Choroid plexus epithelial cell (primary cell): ENCODE results near the gene HSPBP1.

Experiments
- DNase-seq: peaks from one replicate; pipeline ENCODE4 v3.0.0-alpha.2; 2010; ENCODE audit warnings: low read depth
- H3K4me3 ChIP-seq: 2 replicates; pipeline ENCODE4 v1.5.1; 2011; ENCODE audit warnings: low read depth, mild to moderate bottlenecking, control low read depth, low read length, moderate library complexity
- CTCF ChIP-seq: conservative IDR thresholded peaks from 2 replicates; pipeline ENCODE4 v1.5.1; 2011; ENCODE audit warnings: low read depth, mild to moderate bottlenecking, control low read depth, inconsistent platforms, low read length, moderate library complexity

The HSPBP1 gene

GRCh38 chr19:55304980-55305379, 25.1 kb upstream of the HSPBP1 start:
- H3K4me3 ChIP-seq, result no peak overlapping the region
- no peak for DNase-seq
- no peak for TF ChIP-seq CTCF

GRCh38 chr19:55304279-55304978, 24.5 kb upstream of the HSPBP1 start:
- TF ChIP-seq CTCF, result no peak
- peak; percentile 46 for DNase-seq
- H3K4me3 ChIP-seq, result no peak overlapping the region

- H3K4me3 ChIP-seq, result no peak overlapping the region
- no peak for TF ChIP-seq CTCF
- DNase-seq, result no peak
Observed at GRCh38 chr19:55303477-55303876, 23.6 kb upstream of the HSPBP1 start.

- peak overlapping the region; percentile 65 for H3K4me3 ChIP-seq
- DNase-seq, result no peak
- no peak for TF ChIP-seq CTCF
Observed at GRCh38 chr19:55302318-55302703, 22.4 kb upstream of the HSPBP1 start.

GRCh38 chr19:55301459-55302317, 21.8 kb upstream of the HSPBP1 start:
- peak; percentile 86 for TF ChIP-seq CTCF
- peak; percentile 78 for DNase-seq
- peak overlapping the region; percentile 65 for H3K4me3 ChIP-seq

GRCh38 chr19:55300886-55301458, 21.1 kb upstream of the HSPBP1 start:
- H3K4me3 ChIP-seq, result no peak overlapping the region
- no peak for DNase-seq
- TF ChIP-seq CTCF, result no peak
